ENCODE results near the gene MED17. TPM values are rescaled to one million over a fixed set of nuclear protein-coding genes. Genes with fewer than 3 reads are reported as not detected.
A peak's percentile ranks its signal among the peaks of the same experiment; 100 is the strongest.

Gene MED17
- total RNA-seq, 1 experiment from 2014 or later = 41.1 TPM

GRCh38 chr11:93842461-93842860 lies 58.4 kb downstream of the MED17 start:
- CTCF ChIA-PET = no interaction called here
- peak overlapping the region; percentile 54 for H3K4me2 ChIP-seq (ENCODE audit: low read length)
- intact Hi-C loops (cut with micrococcal nuclease) = no loop called here
- ATAC-seq = peak; percentile 84
- no peak overlapping the region for H3K9ac ChIP-seq (ENCODE audit: low read length)
- no peak overlapping the region for H3K27ac ChIP-seq (ENCODE audit: low read depth, low read length)
- H3K4me1 ChIP-seq (ENCODE audit: control insufficient read depth in 1 of 2, insufficient read depth in 2 of 2, low read length in 2 of 2) = peaks cover 0 to 39% of the 10 kb centered on the region in 2 experiments; a peak in 2 of 4 replicates
- H4K20me1 ChIP-seq (ENCODE audit: insufficient read depth) = no peaks in the 10 kb centered on the region
- no peaks in the 10 kb centered on the region for H3K27me3 ChIP-seq (ENCODE audit: insufficient read depth, low read length)
- no peaks in the 10 kb centered on the region for H3K9me3 ChIP-seq (ENCODE audit: control insufficient read depth in 1 of 2, insufficient read depth in 1 of 2, low read depth in 1 of 2, low read length in 2 of 2)
- H2AFZ ChIP-seq (ENCODE audit: low read depth, low read length, poor library complexity, severe bottlenecking) = no peak overlapping the region
- H3K4me3 ChIP-seq (replicated peaks in 1 of 2; ENCODE audit: low read depth in 1 of 2, low read length in 2 of 2) = no peak overlapping the region
- no peaks in the 10 kb centered on the region for H3K9me2 ChIP-seq (ENCODE audit: insufficient read depth)
- POLR2A ChIA-PET = interaction anchor here (1.0 kb wide), 1 partner anchor 102 kb away, joined by 6 read pairs; no protein-coding TSS in a partner anchor
- no peaks in the 10 kb centered on the region for H3K79me2 ChIP-seq (ENCODE audit: insufficient read depth, low read length)
- DNase-seq (ENCODE audit: low read depth, low spot score) = peak; percentile 67
- RAD21 ChIA-PET (ENCODE audit: low non-redundant PET in 1 of 2, low total read pairs in 2 of 2, uncharacterized antibody in 2 of 2, unreplicated experiment in 2 of 2) = no interaction called here
- no TSS peak for BruUV-seq (replicated peaks)
- H3K36me3 ChIP-seq (ENCODE audit: control insufficient read depth in 1 of 2, insufficient read depth in 2 of 2, low read length in 2 of 2) = no peaks in the 10 kb centered on the region
- no peak for TF ChIP-seq POLR2A (IDR thresholded peaks at IDR 0.05; ENCODE audit: borderline replicate concordance, extremely low read depth, insufficient read depth, insufficient read length)
- no peak for TF ChIP-seq ZBTB33 (IDR thresholded peaks at IDR 0.05; ENCODE audit: extremely low read depth, insufficient replicate concordance, low read length)
- TF ChIP-seq POLR2AphosphoS5 (IDR thresholded peaks at IDR 0.05; ENCODE audit: low read depth, low read length) = peak; percentile 44; the same call in 1 of the 2 replicates
- peak; percentile 82; the same call in 1 of the 2 replicates for TF ChIP-seq CBX3 (IDR thresholded peaks at IDR 0.05; ENCODE audit: low read depth)
- TF ChIP-seq EZH2 (IDR thresholded peaks at IDR 0.05) = no peak
- TF ChIP-seq RAD21 (IDR thresholded peaks at IDR 0.05; ENCODE audit: low read depth) = no peak
- TF ChIP-seq MAX (IDR thresholded peaks at IDR 0.05) = peak; percentile 62
- no peak for TF ChIP-seq ELF1 (IDR thresholded peaks at IDR 0.05; ENCODE audit: borderline replicate concordance, low read depth)
- peak; percentile 83 for TF ChIP-seq FOSL1 (IDR thresholded peaks at IDR 0.05; ENCODE audit: low read depth)
- no peak for TF ChIP-seq EGR1 (IDR thresholded peaks at IDR 0.05; ENCODE audit: low read depth)
- TF ChIP-seq JUND (IDR thresholded peaks at IDR 0.05) = peak; percentile 88
- peak; percentile 78 for TF ChIP-seq SP1 (IDR thresholded peaks at IDR 0.05; ENCODE audit: low read depth)
- no peak for TF ChIP-seq TCF7L2 (IDR thresholded peaks at IDR 0.05; ENCODE audit: borderline replicate concordance, extremely low read depth, insufficient read depth, insufficient read length)
- no peak for TF ChIP-seq EZH2phosphoT487 (IDR thresholded peaks at IDR 0.05; ENCODE audit: borderline replicate concordance)
- no peak for TF ChIP-seq ZNF274 (IDR thresholded peaks at IDR 0.05; ENCODE audit: low read depth, low read length)
